EL (cell line): Measurements from ENCODE around the gene NINJ2.
"Not testable (repeated sequence)": the region's sequence is repeated elsewhere in the genome, so short reads cannot be mapped to it uniquely, and the experiment has no call there.

Experiments used
- DNase-seq: peaks from one replicate; pipeline ENCODE4 v3.0.0-alpha.2; 2016

NINJ2 gene

GRCh38 chr12:639988-640387, 23.3 kb downstream of the NINJ2 start:
- DNase-seq, result no peak

- DNase-seq, result no peak
Measured at GRCh38 chr12:639566-639965, 23.7 kb downstream of the NINJ2 start.

GRCh38 chr12:638953-639557, 24.2 kb downstream of the NINJ2 start:
- DNase-seq, result no peak

GRCh38 chr12:636632-637031, 26.6 kb downstream of the NINJ2 start:
- no peak for DNase-seq

GRCh38 chr12:633731-634130, 29.5 kb downstream of the NINJ2 start:
- no peak for DNase-seq

GRCh38 chr12:632102-632696, 31.0 kb downstream of the NINJ2 start:
- DNase-seq, result peak; percentile 91

GRCh38 chr12:630656-631632, 32.3 kb downstream of the NINJ2 start:
- no peak for DNase-seq

GRCh38 chr12:628742-629078, 34.5 kb downstream of the NINJ2 start:
- DNase-seq, result not testable (repeated sequence)

GRCh38 chr12:627863-628741, 35.1 kb downstream of the NINJ2 start:
- DNase-seq, result no peak

GRCh38 chr12:627285-627684, 36.0 kb downstream of the NINJ2 start:
- DNase-seq, result no peak

GRCh38 chr12:625998-626397, 37.2 kb downstream of the NINJ2 start:
- no peak for DNase-seq

- no peak for DNase-seq
Measured at GRCh38 chr12:623865-624372, 39.3 kb downstream of the NINJ2 start.

GRCh38 chr12:623172-623864, 39.9 kb downstream of the NINJ2 start:
- DNase-seq, result no peak

GRCh38 chr12:622416-622815, 40.8 kb downstream of the NINJ2 start:
- DNase-seq, result no peak

- DNase-seq, result no peak
Measured at GRCh38 chr12:619346-619745, 43.9 kb downstream of the NINJ2 start.

GRCh38 chr12:618605-619004, 44.6 kb downstream of the NINJ2 start:
- no peak for DNase-seq

GRCh38 chr12:617304-617915, 45.8 kb downstream of the NINJ2 start:
- DNase-seq, result no peak

- no peak for DNase-seq
Measured at GRCh38 chr12:615620-616019, 47.6 kb downstream of the NINJ2 start.

GRCh38 chr12:614411-614970, 48.8 kb downstream of the NINJ2 start:
- DNase-seq, result peak; percentile 11

- no peak for DNase-seq
Measured at GRCh38 chr12:613996-614395, 49.2 kb downstream of the NINJ2 start.

- no peak for DNase-seq
Measured at GRCh38 chr12:612886-613285, 50.4 kb downstream of the NINJ2 start.
